PC-3 (cell line): ENCODE measurements around the gene DPH6. TPM values are rescaled to one million over a fixed set of nuclear protein-coding genes. Genes with fewer than 3 reads are reported as not detected.
"Not testable (repeated sequence)": the region's sequence is repeated elsewhere in the genome, so short reads cannot be mapped to it uniquely, and the experiment has no call there.

Experiments
- ATAC-seq: fragments of 200-7000 bp; cut with Tn5 transposase; 2 replicates; pipeline ENCODE4 v1.9.1; 2020; ENCODE audit warnings: mild to moderate bottlenecking, moderate library complexity
- BruUV-seq: library from RNA; stranded (reverse); fragments of 400-500 nt; replicated peaks from 2 replicates; lab custom pipeline; 2021; lab: Mats Ljungman, UMichigan
- CTCF ChIA-PET: fragments of 300-600 bp; sonication (Branson Sonifier 250); formaldehyde crosslinking; loops from one replicate; lab custom pipeline; 2022; ENCODE audit warnings: antibody characterized with exemption; lab: Charles Lee
- POLR2A ChIA-PET: fragments of 300-600 bp; sonication (Branson Sonifier 250); formaldehyde crosslinking; loops from one replicate; lab custom pipeline; 2022; ENCODE audit warnings: antibody characterized with exemption; ENCODE audit not compliant: unreplicated experiment; lab: Charles Lee
- DNase-seq: peaks from one replicate; pipeline ENCODE4 v3.0.0-alpha.2; 2015
- H2AFZ ChIP-seq: fragments of 300-600 bp; sonication (generic); 2 replicates; pipeline ENCODE4 v1.6.0; 2016; ENCODE audit warnings: antibody characterized with exemption, low read length
- H3F3A ChIP-seq: fragments of 300-600 bp; sonication (generic); one replicate; pipeline ENCODE4 v1.6.0; 2017; ENCODE audit warnings: antibody characterized with exemption, low read length, control low read depth, mild to moderate bottlenecking; ENCODE audit not compliant: unreplicated experiment
- H3K27ac ChIP-seq: fragments of 300-600 bp; sonication (generic); 2 replicates; pipeline ENCODE4 v1.5.1; 2016; ENCODE audit warnings: mild to moderate bottlenecking, low read length
- H3K27me3 ChIP-seq: fragments of 300-600 bp; sonication (generic); 2 replicates; pipeline ENCODE4 v1.6.1; 2016; ENCODE audit warnings: low read length, mixed read lengths
- H3K36me3 ChIP-seq: fragments of 300-600 bp; sonication (generic); 2 replicates; pipeline ENCODE4 v1.6.1; 2016; ENCODE audit warnings: low read depth, mixed run types, low read length, mixed read lengths
- H3K4me1 ChIP-seq: fragments of 300-600 bp; sonication (generic); 2 replicates; pipeline ENCODE4 v1.5.1; 2016; ENCODE audit warnings: low read length; ENCODE audit not compliant: insufficient read depth
- H3K4me2 ChIP-seq: fragments of 300-600 bp; sonication (generic); 2 replicates; pipeline ENCODE4 v1.6.0; 2016; ENCODE audit warnings: low read length
- H3K4me3 ChIP-seq: fragments of 300-600 bp; sonication (generic); 2 replicates; pipeline ENCODE4 v1.5.1; 2016; ENCODE audit warnings: mild to moderate bottlenecking, low read length, mixed read lengths
- H3K79me2 ChIP-seq: fragments of 300-600 bp; sonication (generic); 2 replicates; pipeline ENCODE4 v1.6.1; 2017; ENCODE audit warnings: low read length, mixed read lengths
- H3K9ac ChIP-seq: fragments of 300-600 bp; sonication (generic); 2 replicates; pipeline ENCODE4 v1.6.0; 2016; ENCODE audit warnings: mild to moderate bottlenecking, low read length
- H3K9me2 ChIP-seq: fragments of 300-600 bp; sonication (generic); replicated peaks from 2 replicates; pipeline ENCODE4 v1.6.1; 2016; ENCODE audit warnings: mixed run types, low read length, mixed read lengths
- H3K9me3 ChIP-seq: fragments of 300-600 bp; sonication (generic); 2 replicates; pipeline ENCODE4 v1.6.1; 2016; ENCODE audit warnings: low read length, mixed read lengths
- H4K20me1 ChIP-seq: fragments of 300-600 bp; sonication (generic); 2 replicates; pipeline ENCODE4 v1.6.1; 2016; ENCODE audit warnings: low read length, mixed read lengths
- EZH2 ChIP-seq: fragments of 300-600 bp; sonication (generic); IDR thresholded peaks from one replicate; pipeline ENCODE4 v1.6.1; 2017; ENCODE audit warnings: antibody characterized with exemption, mild to moderate bottlenecking, low read length; ENCODE audit not compliant: unreplicated experiment
- EZH2phosphoT487 ChIP-seq: fragments of 300-600 bp; sonication (generic); IDR thresholded peaks from 2 replicates; pipeline ENCODE4 v1.6.1; 2018; ENCODE audit warnings: mild to moderate bottlenecking, antibody characterized with exemption, low read length, borderline replicate concordance
- intact Hi-C: fragments of 100-400 bp; cut with micrococcal nuclease; formaldehyde crosslinking; loops from 2 replicates; pipeline ENCODE4 v1.9.0; 2023
- total RNA-seq: library from RNA; depleted of rRNA; stranded (reverse); fragments of >200 nt; gene quantifications from 2 replicates; pipeline ENCODE4 v1.2.3, GENCODE V29; 2014
- TF ChIP-seq, protein P1 (sequence below): fragments of 300-600 bp; sonication (generic); conservative IDR thresholded peaks from 2 replicates; pipeline ENCODE4 v1.5.1; 2017; ENCODE audit warnings: antibody characterized with exemption, low read depth, mild to moderate bottlenecking, low read length

DPH6 gene
- total RNA-seq, 1 experiment from 2014 or later: 6.9 TPM

DNA sequence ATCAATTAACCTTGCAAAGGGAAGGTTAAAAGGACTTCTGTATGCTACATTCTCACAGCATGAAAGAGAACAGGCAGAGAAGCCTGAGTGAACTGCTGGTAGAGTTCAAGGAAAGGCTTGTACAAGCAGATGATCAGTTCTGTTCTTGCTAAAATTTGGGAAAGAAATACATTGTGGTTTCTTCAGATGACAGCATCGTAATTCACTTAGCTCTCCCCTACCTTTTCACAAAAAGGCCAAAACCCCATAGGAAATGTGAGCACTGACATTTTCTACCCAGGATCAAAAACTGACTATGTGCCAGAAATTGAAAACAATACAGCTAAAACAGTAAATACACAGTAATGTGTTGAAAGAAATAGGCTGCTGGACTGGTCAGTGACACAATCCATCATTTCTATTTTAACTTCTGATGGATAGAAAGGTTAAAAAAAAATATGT lies 216.4 kb downstream of the DPH6 start:
- no peak overlapping the region for H3K4me2 ChIP-seq
- TF ChIP-seq EZH2phosphoT487 (no peak), EZH2 (no peak)
- TF ChIP-seq, protein P1, sequence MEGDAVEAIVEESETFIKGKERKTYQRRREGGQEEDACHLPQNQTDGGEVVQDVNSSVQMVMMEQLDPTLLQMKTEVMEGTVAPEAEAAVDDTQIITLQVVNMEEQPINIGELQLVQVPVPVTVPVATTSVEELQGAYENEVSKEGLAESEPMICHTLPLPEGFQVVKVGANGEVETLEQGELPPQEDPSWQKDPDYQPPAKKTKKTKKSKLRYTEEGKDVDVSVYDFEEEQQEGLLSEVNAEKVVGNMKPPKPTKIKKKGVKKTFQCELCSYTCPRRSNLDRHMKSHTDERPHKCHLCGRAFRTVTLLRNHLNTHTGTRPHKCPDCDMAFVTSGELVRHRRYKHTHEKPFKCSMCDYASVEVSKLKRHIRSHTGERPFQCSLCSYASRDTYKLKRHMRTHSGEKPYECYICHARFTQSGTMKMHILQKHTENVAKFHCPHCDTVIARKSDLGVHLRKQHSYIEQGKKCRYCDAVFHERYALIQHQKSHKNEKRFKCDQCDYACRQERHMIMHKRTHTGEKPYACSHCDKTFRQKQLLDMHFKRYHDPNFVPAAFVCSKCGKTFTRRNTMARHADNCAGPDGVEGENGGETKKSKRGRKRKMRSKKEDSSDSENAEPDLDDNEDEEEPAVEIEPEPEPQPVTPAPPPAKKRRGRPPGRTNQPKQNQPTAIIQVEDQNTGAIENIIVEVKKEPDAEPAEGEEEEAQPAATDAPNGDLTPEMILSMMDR: no peak
- H3K27ac ChIP-seq: no peak overlapping the region
- no peak overlapping the region for H3K4me3 ChIP-seq
- BruUV-seq: no TSS peak
- H3K79me2 ChIP-seq: no peaks in the 10 kb centered on the region
- CTCF ChIA-PET: no interaction called here
- no peaks in the 10 kb centered on the region for H3K36me3 ChIP-seq
- no peaks in the 10 kb centered on the region for H3K9me2 ChIP-seq
- no peaks in the 10 kb centered on the region for H3K4me1 ChIP-seq
- intact Hi-C loops: no loop called here
- no peaks in the 10 kb centered on the region for H4K20me1 ChIP-seq
- no peak for ATAC-seq
- H3K27me3 ChIP-seq: no peaks in the 10 kb centered on the region
- POLR2A ChIA-PET: no interaction called here
- no peak overlapping the region for H2AFZ ChIP-seq
- H3K9me3 ChIP-seq: no peaks in the 10 kb centered on the region
- no peak overlapping the region for H3K9ac ChIP-seq
- no peak for DNase-seq
- no peaks in the 10 kb centered on the region for H3F3A ChIP-seq

DNA sequence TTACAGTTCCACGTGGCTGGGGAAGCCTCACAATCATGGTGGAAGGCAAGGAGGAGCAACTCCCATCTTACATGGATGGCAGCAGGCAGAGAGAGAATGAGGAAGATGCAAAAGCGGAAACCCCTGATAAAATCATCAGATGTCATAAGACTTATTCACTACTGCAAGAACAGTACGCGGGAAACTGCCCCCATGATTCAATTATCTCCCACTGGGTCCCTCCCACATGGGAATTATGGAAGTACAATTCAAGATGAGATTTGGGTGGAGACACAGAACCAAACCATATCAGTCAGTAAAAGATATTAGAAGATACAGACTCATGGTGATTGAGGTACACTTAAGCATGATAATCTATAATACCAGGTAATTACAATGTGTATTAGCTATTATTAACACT lies 217.1 kb downstream of the DPH6 start:
- H4K20me1 ChIP-seq, POLR2A ChIA-PET, H3K27me3 ChIP-seq, H2AFZ ChIP-seq, H3K27ac ChIP-seq, BruUV-seq, intact Hi-C loops, H3K9me3 ChIP-seq, CTCF ChIA-PET, H3K9me2 ChIP-seq, H3K9ac ChIP-seq, ATAC-seq, H3F3A ChIP-seq, H3K36me3 ChIP-seq, H3K4me1 ChIP-seq, DNase-seq, H3K79me2 ChIP-seq, H3K4me3 ChIP-seq, H3K4me2 ChIP-seq: not testable (repeated sequence)

DNA sequence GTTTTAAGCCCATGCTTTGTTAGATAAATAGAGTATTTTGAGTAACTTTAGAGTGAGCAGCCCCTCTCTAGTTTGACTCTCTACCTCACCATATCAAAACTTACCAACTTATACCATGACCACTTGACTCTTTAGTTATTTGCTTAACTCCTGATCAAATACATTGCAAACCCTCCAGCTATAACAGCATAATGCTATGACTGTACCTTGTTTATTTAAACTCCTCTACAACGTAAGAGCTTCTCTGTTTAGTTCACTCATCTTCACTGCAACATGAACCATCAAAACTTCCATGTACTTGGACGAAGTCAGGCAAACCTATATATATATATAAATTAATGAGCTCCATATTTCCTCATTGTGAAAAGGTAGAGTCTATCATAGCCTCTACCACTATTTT lies 218.2 kb downstream of the DPH6 start:
- TF ChIP-seq EZH2: no peak
- no peak for TF ChIP-seq EZH2phosphoT487
- TF ChIP-seq, protein P1: no peak
- intact Hi-C loops: no loop called here
- Histone ChIP-seq H3K9me3 (no peaks in the 10 kb centered on the region), H3K36me3 (no peaks in the 10 kb centered on the region), H3K79me2 (no peaks in the 10 kb centered on the region), H4K20me1 (no peaks in the 10 kb centered on the region), H3K9me2 (no peaks in the 10 kb centered on the region), H2AFZ (no peak overlapping the region), H3K4me3 (no peak overlapping the region), H3K4me1 (no peaks in the 10 kb centered on the region), H3K9ac (no peak overlapping the region), H3F3A (no peaks in the 10 kb centered on the region), H3K27ac (no peak overlapping the region), H3K27me3 (no peaks in the 10 kb centered on the region), H3K4me2 (no peak overlapping the region)
- no TSS peak for BruUV-seq
- DNase-seq (peak; percentile 34), ATAC-seq (peak; percentile 80)
- ChIA-PET CTCF (no interaction called here), POLR2A (no interaction called here)
